Eye (tissue), 1 donor: ENCODE measurements around the gene ITPR2.
A peak's percentile ranks its signal among the peaks of the same experiment; 100 is the strongest.
"Not testable (repeated sequence)": the region's sequence is repeated elsewhere in the genome, so short reads cannot be mapped to it uniquely, and the experiment has no call there.

Experiments used
- DNase-seq: peaks from one replicate; pipeline ENCODE4 v3.0.0-alpha.2; 2015

The ITPR2 gene

GRCh38 chr12:26433701-26434100 is 399.3 kb downstream of the ITPR2 start:
- DNase-seq: not testable (repeated sequence)

- no peak for DNase-seq
These were observed 401.8 kb downstream of the ITPR2 start for GRCh38 chr12:26431211-26431610.

- DNase-seq: not testable (repeated sequence)
These were observed 402.4 kb downstream of the ITPR2 start for GRCh38 chr12:26430596-26430995.

- no peak for DNase-seq
These were observed 403.8 kb downstream of the ITPR2 start for GRCh38 chr12:26429070-26429691.

- no peak for DNase-seq
These were observed 404.6 kb downstream of the ITPR2 start for GRCh38 chr12:26428420-26428819.

- peak; percentile 39 for DNase-seq
These were observed 406.3 kb downstream of the ITPR2 start for GRCh38 chr12:26426652-26427051.

GRCh38 chr12:26425587-26426260 is 407.3 kb downstream of the ITPR2 start:
- DNase-seq: no peak

GRCh38 chr12:26422839-26423398 is 410.1 kb downstream of the ITPR2 start:
- DNase-seq: peak; percentile 18

GRCh38 chr12:26416550-26416949 is 416.4 kb downstream of the ITPR2 start:
- no peak for DNase-seq

GRCh38 chr12:26410689-26411088 is 422.3 kb downstream of the ITPR2 start:
- no peak for DNase-seq

- no peak for DNase-seq
These were observed 426.2 kb downstream of the ITPR2 start for GRCh38 chr12:26406813-26407212.

GRCh38 chr12:26406391-26406790 is 426.6 kb downstream of the ITPR2 start:
- DNase-seq: no peak

- no peak for DNase-seq
These were observed 429.4 kb downstream of the ITPR2 start for GRCh38 chr12:26403601-26404000.

- no peak for DNase-seq
These were observed 430.3 kb downstream of the ITPR2 start for GRCh38 chr12:26402648-26403047.

GRCh38 chr12:26401874-26402273 is 431.1 kb downstream of the ITPR2 start:
- DNase-seq: no peak

- no peak for DNase-seq
These were observed 432.4 kb downstream of the ITPR2 start for GRCh38 chr12:26400627-26401026.

GRCh38 chr12:26399381-26399780 is 433.6 kb downstream of the ITPR2 start:
- no peak for DNase-seq

GRCh38 chr12:26396402-26396801 is 436.6 kb downstream of the ITPR2 start:
- no peak for DNase-seq

- no peak for DNase-seq
These were observed 443.7 kb downstream of the ITPR2 start for GRCh38 chr12:26389343-26389742.

- DNase-seq: no peak
These were observed 448.5 kb downstream of the ITPR2 start for GRCh38 chr12:26384536-26384935.

GRCh38 chr12:26383041-26383440 is 450.0 kb downstream of the ITPR2 start:
- DNase-seq: no peak

- DNase-seq: no peak
These were observed 452.1 kb downstream of the ITPR2 start for GRCh38 chr12:26380897-26381296.

- DNase-seq: no peak
These were observed 453.1 kb downstream of the ITPR2 start for GRCh38 chr12:26379777-26380467.

GRCh38 chr12:26378711-26379110 is 454.3 kb downstream of the ITPR2 start:
- no peak for DNase-seq
